C4-2B (cell line): Measurements from ENCODE around the gene TWIST2.

Experiments
- ZFX ChIP-seq: fragments of 450-650 bp; IDR thresholded peaks from 2 replicates; pipeline ENCODE4 v1.6.1; 2017
- TF ChIP-seq, protein P1 (sequence below): fragments of 450-650 bp; conservative IDR thresholded peaks from 2 replicates; pipeline ENCODE4 v1.5.1; 2017; ENCODE audit warnings: mild to moderate bottlenecking

GRCh38 chr2:238846628-238847418 is 1.1 kb upstream of the TWIST2 start:
- TF ChIP-seq, protein P1, sequence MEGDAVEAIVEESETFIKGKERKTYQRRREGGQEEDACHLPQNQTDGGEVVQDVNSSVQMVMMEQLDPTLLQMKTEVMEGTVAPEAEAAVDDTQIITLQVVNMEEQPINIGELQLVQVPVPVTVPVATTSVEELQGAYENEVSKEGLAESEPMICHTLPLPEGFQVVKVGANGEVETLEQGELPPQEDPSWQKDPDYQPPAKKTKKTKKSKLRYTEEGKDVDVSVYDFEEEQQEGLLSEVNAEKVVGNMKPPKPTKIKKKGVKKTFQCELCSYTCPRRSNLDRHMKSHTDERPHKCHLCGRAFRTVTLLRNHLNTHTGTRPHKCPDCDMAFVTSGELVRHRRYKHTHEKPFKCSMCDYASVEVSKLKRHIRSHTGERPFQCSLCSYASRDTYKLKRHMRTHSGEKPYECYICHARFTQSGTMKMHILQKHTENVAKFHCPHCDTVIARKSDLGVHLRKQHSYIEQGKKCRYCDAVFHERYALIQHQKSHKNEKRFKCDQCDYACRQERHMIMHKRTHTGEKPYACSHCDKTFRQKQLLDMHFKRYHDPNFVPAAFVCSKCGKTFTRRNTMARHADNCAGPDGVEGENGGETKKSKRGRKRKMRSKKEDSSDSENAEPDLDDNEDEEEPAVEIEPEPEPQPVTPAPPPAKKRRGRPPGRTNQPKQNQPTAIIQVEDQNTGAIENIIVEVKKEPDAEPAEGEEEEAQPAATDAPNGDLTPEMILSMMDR = no peak
- no peak for TF ChIP-seq ZFX
